Measurements from ENCODE around the gene MEGF9.
"Not testable (repeated sequence)": the region's sequence is repeated elsewhere in the genome, so short reads cannot be mapped to it uniquely, and the experiment has no call there.

Gene MEGF9

DNA sequence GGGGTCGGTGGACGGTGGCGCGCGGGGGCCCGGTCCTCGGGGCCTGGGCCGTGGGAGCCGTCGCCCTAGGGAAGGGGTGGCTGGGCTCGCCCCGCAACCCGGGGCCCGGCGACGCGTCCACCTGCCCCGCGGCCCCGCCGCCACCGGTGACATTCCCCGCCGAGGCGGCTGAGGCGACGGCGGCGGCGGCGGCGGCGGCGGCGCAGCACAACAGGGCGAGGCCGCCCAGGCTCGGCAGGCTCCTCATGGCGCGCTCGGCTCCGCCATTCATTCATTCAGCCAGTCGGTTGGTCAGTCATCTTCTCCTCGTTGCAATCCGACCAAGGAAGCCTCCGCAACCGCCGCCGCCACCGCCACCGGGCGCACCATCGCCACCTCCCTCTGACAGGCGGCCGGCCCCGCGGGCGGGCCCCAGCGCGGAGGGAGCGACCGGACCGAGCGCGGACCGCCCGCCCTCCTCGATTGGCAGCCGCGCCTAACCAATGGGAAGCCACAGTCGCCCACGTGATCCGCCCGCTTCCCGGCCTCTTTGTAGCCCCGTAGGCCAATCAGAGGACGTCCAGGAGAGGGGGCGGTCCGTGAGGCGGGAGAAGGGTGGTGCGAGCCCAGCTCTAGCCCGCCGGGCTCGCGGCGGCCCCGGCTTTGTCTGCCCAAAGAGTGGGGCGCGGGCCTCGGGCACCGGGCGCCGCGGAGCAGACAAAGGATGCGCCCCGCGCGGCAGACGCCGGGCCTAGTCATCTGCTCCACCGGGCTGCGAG is at the start of gene MEGF9:
Gene MEGF9, minus strand, starts transcription at position 383 of the 758 bp plus-strand sequence. Its CDS starts 112 bp downstream, at position 271.
- DNase-seq (ENCODE audit: low read depth in 2 of 2): peak; percentile 96 to 98

DNA sequence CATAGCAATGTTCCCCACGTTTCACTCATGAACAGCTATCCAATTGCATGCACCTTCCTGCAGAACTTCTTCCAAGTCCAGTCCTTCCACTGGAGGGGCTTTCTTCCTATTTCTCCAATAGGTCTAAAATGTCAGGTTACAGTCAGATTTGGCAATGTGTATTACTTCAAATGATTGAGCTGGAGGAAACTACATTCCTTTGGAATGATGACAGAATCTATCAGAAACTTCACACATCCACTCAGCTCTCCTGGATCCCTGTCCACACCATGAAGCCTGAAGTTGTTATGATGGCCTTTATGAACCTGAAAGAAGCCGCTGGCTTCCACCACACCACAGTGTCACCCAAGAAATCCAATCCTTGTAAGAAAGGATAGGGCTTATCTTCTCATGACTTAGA is 46.7 kb upstream of the MEGF9 start:
- DNase-seq (ENCODE audit: low read depth in 2 of 2): no peak

DNA sequence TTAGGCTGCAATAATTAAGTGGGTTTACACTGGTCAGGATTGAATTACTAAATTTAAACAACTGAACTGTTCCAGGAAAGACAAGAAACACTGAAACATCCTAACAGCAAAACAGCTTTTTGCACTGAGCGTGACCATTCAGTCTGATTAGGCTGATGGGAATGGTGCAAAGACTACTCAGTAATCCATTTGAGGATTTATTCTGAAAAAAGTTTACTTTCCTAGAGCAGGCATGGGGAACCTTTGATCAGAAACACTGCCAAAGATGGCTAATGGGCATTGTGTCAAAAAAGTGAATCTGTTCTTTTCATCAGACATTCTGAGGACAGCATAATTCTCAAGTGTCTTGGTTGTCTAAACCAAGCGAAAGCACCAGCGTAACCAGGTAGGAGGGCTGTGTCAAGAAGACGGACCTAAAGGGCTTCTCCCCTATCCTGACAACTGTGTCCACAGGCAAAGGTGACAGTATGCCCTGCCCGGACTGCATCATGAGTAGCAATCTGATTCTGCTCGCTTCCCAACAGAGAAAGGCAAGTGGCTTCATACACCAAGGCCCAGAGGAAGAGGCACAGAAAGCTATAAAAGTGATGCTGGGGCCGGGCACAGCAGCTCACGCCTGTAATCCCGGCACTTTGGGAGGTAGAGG is 45.6 kb upstream of the MEGF9 start:
- DNase-seq (ENCODE audit: low read depth in 2 of 2): no peak

DNA sequence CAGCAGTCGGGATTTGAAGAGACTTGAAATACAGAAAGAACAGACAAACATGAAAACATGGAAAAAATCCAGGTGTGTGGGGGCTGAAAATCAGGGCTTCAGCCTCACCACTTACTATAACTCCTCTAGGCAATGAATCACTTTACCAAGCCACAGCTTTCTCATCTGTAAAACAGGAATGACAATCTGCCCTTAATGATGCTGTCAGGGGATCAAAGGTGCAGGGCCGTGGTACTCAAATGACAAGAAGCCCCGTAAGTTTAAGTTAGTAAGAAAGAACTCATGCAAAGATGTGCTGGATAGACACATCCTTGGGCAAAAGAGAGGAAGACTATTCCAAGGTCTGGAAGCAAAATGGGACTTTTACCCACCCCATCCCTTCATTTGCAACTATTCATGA is 44.3 kb upstream of the MEGF9 start:
- DNase-seq (ENCODE audit: low read depth in 2 of 2): no peak

DNA sequence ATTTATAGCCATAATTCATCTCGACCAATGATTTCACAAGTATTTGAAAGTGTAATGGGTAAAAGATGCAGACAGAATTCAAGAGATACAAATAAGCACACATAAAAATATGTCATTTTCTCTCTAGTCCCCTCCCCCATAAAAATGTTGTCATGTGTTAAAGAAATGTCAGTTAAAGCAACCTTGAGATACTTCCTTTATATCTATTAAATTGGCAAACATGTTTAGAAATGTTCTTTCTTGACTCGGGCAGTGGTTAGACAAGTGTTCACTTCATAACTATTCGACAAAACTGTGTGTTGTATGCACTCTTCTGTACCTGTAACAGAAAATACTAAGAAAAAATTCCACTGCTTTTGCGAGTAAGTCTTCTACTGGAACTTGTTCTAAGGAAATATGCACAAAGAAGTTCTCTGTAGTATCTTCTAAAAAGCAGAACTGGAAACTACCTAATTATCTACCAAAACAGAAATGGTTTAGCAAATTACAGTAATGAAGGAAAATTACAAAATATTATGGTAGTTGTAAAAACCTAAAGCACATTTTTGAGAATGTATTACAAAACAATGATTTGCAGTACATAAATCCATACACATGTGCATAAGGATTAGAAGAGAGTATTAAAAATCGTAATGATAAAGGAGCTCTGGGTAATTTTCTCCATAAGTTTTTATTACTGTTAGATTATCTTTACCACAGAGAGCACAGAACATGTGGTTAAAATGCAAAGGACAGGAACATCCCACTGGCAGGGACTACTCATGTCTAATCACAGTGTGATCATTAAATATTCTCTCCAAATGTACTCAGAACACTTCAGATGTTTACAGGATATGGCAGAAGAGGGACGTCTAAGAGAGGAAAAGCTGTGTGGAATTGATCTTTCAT is 43.0 kb upstream of the MEGF9 start:
- no peak for DNase-seq (ENCODE audit: low read depth in 2 of 2)

DNA sequence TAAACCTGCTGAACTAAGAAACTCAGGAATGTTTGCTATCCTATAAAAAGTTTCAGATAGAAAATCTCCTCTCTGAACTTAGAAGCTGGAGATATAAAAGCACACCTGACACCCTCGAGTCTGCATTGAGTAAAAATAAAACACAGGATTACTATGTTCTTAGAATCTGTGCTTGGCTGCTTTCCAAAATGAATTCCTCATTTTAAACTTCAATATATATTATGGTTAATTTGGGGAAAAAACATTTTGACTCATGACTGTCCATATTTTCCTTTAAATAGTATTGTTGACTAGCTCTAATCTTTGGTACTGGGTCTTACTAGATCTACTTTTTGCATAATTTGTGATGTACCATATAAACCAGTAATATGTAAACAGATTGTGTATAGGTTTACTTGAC is 42.3 kb upstream of the MEGF9 start:
- DNase-seq (ENCODE audit: low read depth in 2 of 2): no peak

DNA sequence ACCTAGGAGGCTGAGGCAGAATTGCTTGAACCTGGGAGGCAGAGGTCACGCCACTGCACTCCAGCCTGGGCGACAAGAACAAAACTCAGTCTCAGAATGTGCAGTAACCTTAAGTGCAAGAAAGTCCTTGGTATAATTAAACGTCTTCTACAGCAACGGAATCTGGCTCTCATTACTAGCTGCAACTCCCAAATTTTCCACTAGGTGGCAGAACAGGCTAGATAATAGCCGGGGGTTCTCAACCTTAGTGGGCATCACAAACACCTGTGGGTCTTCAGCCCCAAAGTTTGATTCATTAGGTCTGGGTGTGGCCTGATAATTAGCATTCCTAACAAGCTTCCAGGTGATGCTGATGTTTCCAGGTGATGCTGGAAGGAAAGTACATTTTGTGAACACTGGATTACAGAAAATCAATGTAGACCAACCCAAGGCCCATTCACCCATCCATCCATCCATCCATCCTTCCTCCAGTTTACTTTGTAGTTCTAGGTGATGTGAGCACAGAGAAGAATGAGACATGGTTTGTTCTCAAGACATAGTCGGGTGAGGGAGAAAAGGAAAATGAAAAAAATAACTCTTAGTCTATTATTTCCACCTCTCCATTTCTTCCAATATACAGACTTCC is 41.7 kb upstream of the MEGF9 start:
- peak; percentile 35 to 56 for DNase-seq (ENCODE audit: low read depth in 2 of 2)

DNA sequence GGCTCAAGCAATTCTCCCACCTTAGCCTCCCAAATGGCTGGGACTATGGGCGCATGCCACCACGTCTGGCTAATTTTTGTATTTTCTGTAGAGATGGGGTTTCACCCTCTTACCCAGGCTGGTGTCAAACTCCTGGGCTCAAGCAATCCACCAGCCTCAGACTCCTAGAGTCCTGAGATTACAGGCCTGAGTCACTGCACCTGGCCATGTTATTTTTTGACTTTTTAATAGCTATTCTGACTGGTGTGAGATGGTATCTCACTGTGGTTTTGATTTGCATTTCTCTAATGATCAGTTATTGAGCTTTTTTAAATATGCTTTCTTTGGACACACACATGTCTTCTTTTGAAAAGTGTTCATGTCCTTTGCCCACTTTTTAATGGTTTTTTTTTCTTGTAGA is 40.8 kb upstream of the MEGF9 start:
- DNase-seq (ENCODE audit: low read depth in 2 of 2): no peak

DNA sequence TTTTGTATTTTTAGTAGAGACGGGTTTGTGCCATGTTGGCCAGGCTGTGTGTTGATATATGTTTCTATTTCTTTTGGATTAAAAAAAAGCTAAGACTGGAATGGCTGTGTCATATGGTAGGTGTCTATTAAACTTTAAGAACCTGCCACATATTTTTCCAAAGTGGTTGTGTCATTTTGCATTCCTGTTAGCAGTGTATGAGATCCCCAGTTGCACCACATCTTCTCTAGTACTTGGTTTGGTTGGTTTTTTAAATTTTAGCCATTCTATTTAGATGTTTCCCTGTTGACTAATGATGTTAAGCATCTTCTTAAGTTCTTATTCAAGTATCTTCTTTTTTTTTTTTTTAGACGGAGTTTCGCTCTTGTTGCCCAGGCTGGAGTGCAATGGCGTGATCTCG is 36.2 kb upstream of the MEGF9 start:
- DNase-seq (ENCODE audit: low read depth in 2 of 2): no peak

DNA sequence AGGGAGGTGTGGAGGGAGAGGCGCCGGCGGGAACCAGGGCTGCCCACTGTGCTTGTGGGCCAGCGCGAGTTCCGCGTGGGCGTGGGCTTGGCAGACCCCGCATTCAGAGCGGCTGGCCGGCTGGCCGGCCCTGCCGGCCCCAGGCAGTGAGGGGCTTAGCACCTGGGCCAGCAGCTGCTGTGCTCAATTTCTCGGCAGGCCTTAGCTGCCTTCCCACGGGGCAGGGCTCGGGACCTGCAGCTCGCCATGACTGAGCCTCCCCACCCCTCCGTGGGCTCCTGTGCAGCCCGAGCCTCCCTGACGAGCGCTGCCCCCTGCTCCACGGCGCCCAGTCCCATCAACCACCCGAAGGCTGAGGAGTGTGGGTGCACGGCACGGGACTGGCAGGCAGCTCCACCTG is 32.1 kb upstream of the MEGF9 start:
- not testable (repeated sequence) for DNase-seq (ENCODE audit: low read depth in 2 of 2)

DNA sequence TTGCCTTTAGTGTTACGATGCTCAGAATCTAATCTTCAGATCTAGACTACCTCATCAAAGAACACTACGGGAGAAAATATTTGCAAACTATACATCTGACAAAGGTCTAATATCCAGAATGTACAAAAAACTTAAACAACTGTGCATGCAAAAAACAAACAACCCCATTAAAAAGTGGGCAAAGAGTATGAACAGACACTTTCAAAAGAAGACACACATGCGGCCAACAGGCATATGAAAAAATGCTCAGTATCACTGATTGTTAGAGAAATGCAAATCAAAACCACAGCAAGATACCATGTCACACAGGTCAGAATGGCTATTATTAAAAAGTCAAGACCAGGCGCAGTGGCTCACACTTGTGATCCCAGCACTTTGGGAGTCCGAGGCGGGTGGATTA is 31.0 kb upstream of the MEGF9 start:
- DNase-seq (ENCODE audit: low read depth in 2 of 2): no peak

DNA sequence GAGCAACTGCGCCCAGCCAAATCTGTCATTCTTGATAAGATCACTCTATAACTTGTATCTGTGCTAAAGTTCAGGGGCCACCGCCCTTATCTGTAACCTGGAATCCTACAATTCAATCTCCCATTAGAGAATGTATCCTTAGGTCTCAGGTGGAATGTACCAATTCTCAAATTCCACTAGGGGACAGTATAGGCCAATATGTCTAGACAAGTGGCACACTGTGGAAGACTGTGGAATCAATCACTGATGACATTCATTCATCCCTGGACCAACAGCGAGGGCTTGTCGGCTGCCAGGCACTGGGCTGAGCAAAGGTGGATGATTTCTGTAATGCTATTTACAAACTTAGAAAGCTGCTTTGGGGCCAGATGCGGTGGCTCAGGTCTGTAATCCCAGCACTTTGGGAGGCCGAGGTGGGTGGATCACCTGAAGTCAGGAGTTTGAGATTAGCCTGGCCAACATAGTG is 28.7 kb upstream of the MEGF9 start:
- DNase-seq (ENCODE audit: low read depth in 2 of 2): no peak

DNA sequence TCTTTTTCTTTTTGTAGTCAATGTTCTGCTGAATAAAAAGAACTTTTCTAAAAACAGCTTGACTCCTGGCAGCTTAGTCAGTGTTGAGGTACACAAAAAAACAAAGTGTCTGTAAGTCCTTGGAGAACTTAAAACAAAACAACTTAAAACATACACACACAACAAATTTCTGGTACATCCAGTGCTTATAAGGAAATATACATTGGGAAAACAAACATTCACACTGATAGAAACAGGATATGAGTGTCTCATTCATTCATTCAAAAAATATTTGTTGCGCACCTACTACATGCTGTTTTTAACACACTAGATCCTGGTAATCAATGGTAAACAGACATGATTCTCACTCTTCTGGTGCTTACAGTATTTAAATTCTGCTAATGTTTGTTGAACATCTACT is 27.4 kb upstream of the MEGF9 start:
- no peak for DNase-seq (ENCODE audit: low read depth in 2 of 2)

DNA sequence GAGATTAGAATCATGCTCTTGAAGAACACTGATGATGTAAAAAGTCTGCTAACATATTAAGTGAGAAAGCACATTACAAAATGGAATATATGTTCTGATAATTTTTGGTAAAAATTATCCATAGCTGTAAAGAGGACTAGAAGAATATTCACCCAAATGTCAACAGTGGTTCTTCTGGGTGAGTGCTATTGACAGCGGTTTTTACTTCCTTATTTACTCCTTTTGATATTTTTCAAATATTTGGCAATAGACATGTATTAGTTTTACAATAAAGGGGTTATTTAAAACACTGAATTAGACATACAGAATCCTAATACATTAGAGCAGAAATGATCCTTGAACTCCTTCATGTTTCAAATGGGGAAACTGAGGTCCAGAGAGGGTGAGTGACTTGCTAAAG is 26.9 kb upstream of the MEGF9 start:
- DNase-seq (ENCODE audit: low read depth in 2 of 2): no peak

DNA sequence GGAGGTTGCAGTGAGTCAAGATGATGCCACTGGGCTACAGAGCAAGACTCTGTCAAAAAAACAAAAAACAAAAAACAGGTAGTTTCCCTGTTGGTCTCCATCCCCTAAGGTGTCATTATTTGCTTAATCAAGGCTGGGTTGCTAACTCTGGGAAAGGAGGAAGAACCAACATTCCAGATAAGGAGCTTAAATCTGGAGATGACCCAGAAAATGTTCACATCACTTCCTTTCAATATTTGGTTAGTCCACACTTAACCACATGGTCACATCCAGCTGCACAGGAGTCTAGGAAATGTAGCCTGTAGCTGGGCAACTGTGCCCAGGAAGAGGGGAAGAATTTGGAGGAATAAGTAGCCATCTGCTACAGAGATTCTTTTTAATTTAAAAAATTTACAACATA is 25.9 kb upstream of the MEGF9 start:
- DNase-seq (ENCODE audit: low read depth in 2 of 2): no peak

DNA sequence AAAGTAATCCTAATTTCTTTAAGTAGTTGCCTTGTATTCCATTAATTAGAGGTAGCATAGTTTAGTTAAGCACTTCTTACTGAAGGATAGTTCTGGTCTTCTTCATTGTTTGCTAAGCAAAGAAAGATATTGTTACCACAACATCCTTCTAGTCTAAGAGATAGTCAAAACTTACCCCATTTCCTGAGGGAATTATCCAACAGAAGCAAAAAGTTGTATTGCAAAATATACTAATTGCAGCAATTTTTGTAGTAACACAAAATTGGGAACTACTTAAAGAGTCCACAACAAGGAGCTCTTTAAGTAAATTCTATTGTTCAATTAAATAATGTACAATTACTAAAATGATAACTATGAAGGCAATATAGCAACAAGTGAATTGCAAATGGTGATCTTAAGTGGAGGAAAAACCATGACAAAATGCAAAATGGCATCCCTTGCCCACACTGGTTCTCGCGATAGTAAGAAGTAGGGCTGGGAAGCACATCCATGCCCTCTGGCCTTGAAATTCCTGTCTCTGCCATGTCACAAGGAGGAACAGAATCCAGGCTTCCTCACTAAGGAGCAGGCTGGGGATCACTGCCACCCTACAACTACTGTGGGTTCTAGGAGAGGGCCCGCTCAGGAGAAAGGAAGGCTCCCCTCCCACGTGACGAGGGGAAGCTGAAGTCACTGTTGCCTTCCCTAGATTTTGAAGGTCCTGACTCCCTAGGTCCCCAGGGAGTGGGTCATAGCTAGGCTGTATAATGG is 23.3 kb upstream of the MEGF9 start:
- no peak for DNase-seq (ENCODE audit: low read depth in 2 of 2)

DNA sequence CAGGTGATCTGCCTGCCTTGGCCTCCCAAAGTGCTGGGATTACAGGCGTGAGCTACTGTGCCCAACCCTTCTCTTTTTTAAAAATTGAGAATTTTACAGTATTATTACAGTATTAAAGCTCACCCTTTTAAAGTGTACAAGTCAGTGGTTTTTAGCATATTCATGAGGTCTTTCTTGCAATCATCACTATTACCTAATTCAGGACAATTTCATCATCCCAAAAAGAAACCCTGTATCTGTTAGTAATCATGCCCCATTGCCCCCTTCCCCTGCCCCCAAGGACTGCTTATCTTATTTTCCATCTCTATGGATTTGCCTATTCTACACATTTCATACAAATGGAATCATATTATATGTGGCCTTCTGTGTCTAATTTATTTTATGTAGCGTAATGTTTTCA is 22.6 kb upstream of the MEGF9 start:
- no peak for DNase-seq (ENCODE audit: low read depth in 2 of 2)

DNA sequence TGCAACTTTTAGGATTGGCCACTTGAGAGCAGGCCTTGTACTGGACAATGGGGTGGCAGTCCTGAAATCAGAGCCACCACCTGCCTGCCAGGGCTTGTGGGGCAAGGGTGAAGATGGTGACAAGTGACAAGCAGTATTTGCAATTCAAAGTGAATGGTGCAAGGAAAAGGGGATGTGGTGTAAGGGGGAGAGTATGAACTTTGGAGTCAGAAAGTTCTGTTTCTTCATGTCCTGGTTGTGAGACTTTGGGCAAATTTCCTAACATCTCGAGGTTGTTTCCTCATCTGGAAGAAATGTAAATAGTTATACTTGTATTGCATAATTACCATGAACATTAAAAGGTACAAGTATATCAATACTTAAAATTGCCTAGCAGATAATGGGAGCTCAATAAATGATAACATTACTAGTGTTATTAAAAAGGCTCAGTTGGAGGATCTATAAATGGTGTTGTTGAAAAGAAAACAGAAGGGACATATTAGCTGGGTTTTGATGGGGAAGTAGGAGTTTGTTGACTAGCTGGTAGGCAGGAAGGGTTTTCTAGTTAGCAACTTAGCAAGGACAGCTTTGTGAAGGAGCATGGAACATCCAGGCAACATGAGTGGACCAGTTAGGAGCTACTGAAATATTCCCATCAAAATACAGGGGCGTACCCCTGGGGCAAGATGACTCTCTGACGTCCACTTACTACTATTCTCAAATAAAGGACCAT is 21.3 kb upstream of the MEGF9 start:
- DNase-seq (ENCODE audit: low read depth in 2 of 2): no peak

DNA sequence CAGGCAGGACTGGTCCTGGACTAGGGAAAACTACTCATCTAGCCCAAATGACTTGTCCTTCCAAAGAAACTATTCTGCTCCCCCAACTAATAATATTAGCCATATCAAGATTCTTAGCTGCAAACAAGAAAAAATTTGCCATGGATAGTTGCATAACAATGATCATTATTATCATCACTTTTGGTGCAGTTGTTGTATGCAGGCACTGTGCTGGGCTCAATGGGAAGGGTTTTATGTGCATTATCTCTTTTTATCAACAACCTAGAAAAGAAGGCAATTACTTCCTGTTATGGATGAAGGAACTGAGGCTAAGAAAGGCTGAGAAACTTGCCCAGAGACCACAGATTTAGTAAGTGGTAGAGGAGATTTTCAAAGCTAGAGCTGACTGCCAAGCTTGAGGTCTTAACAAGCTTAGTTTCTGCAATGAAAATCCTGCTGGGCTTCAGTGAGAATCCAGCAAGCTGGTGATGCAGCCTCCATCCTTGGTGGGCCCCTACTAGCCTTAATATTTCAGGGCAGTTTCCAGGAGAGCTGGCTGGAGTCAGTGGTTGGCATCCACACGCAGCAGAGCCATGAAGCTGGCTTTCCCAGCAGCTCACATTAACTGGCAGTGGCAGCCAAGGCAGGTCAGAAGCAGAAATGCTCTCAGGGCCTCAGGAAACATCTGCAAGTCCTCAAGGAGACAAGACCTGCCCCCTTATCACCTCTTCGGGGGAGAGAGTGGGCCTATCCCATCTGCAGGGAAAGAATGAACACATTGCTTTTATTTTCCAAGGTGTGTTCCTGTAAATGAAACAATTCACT is 20.5 kb upstream of the MEGF9 start:
- DNase-seq (ENCODE audit: low read depth in 2 of 2): no peak

DNA sequence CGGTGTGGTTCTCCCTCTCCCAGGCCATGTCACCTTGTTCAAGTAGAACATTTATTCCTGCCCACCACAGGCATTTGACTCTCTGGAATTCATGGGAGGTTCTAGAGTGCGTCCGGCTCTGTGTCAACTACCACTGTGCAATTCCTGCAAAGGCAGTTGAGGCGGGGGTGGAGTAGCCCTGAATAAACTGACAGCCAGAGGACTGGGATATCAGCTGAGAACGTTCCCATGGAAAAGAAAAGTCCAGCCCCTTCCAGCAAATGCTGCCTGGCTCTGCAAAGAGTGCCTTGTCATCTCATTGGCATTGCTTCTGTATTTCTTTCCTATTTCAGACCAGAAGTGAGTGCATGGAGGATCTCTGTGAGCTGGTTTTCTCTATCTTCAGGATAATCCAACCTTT is 18.9 kb upstream of the MEGF9 start:
- DNase-seq (ENCODE audit: low read depth in 2 of 2): no peak

All from stimulated activated CD4-positive, alpha-beta T cell treated with anti-CD3 and anti-CD28 coated beads, Interleukin-4, amount 100 ng/mL, for 48 hours (primary cell).